OCI-LY1 (cell line): ENCODE measurements around the gene FKBP8.

ENCODE experiments used
- EZH2 ChIP-seq: fragments of 200-600 bp; sonication (generic), shearing (Covaris generic); IDR thresholded peaks from 2 replicates; pipeline ENCODE4 v1.8.0; 2017; ENCODE audit warnings: borderline replicate concordance, mixed run types, mild to moderate bottlenecking, antibody characterized with exemption, low read length, moderate library complexity, mixed read lengths
- TF ChIP-seq, protein P1 (sequence below): fragments of 200-600 bp; sonication (generic), shearing (Covaris generic); IDR thresholded peaks from 2 replicates; pipeline ENCODE4 v1.5.1; 2017; ENCODE audit warnings: mild to moderate bottlenecking, antibody characterized with exemption, low read length, moderate library complexity, mixed read lengths

DNA sequence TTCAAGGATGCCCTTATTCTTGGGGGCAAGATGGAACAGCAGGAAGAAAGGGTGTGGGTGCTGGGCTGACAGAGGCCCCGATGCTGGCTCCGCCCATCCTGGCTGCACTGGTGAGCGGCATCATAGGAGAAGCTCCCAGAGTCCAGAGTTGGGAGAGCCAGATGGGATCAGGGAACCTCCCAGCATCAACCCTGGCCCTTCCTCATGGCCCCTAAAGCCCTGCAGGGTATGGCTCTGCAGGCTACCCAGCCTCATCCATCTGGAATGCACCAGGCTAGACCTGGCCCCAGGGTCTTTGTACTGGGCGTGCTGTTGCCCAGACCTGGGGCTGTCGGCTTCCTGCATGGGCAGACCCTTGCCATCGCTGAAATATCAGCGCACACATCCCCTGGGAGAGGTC is 13.6 kb downstream of the FKBP8 start:
- TF ChIP-seq, protein P1, sequence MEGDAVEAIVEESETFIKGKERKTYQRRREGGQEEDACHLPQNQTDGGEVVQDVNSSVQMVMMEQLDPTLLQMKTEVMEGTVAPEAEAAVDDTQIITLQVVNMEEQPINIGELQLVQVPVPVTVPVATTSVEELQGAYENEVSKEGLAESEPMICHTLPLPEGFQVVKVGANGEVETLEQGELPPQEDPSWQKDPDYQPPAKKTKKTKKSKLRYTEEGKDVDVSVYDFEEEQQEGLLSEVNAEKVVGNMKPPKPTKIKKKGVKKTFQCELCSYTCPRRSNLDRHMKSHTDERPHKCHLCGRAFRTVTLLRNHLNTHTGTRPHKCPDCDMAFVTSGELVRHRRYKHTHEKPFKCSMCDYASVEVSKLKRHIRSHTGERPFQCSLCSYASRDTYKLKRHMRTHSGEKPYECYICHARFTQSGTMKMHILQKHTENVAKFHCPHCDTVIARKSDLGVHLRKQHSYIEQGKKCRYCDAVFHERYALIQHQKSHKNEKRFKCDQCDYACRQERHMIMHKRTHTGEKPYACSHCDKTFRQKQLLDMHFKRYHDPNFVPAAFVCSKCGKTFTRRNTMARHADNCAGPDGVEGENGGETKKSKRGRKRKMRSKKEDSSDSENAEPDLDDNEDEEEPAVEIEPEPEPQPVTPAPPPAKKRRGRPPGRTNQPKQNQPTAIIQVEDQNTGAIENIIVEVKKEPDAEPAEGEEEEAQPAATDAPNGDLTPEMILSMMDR, result no peak
- no peak for TF ChIP-seq EZH2
